ENCODE measurements around the gene FAM234B.

DNA sequence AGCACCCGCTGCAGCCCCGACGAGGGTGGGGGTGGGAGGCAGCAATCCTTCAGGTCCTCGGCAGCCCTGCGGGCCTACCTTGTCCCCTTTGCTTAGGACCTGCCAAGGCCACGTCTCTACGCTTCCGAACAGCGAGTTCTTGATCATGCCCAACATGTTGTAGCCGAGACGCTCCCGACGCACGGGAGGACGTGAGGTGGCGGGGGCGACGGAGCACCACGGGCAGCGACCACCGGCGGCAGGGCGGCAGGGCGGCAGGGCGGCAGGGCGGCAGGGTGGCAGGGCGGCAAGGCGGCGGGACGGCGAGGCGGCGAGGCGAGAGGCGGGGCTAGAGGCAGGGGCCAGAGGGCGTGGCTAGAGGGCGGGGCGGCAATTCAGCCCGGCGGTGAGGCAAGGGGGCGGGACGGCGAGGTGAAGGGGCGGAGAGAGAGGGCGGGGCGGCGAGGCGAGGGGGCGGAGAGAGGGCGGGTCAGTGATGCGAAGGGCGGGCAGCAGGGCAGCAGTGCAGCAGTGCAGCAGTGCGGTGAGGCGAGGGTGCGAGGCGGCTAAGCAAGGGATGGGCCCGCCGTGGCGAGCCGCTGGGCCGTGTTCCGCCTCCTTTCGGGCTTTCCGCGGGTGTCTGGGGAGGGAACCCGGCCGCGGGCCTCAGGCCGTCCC is 44.1 kb upstream of the FAM234B start, which contains the start of gene HEBP1:
- TF ChIP-seq, protein P1, sequence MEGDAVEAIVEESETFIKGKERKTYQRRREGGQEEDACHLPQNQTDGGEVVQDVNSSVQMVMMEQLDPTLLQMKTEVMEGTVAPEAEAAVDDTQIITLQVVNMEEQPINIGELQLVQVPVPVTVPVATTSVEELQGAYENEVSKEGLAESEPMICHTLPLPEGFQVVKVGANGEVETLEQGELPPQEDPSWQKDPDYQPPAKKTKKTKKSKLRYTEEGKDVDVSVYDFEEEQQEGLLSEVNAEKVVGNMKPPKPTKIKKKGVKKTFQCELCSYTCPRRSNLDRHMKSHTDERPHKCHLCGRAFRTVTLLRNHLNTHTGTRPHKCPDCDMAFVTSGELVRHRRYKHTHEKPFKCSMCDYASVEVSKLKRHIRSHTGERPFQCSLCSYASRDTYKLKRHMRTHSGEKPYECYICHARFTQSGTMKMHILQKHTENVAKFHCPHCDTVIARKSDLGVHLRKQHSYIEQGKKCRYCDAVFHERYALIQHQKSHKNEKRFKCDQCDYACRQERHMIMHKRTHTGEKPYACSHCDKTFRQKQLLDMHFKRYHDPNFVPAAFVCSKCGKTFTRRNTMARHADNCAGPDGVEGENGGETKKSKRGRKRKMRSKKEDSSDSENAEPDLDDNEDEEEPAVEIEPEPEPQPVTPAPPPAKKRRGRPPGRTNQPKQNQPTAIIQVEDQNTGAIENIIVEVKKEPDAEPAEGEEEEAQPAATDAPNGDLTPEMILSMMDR (conservative IDR thresholded peaks at IDR 0.05; ENCODE audit: low read depth in 2 of 2), result no peak
- TF ChIP-seq STAT1 (IDR thresholded peaks at IDR 0.05; ENCODE audit: unreplicated experiment) (no peak), EZH2 (IDR thresholded peaks at IDR 0.05; ENCODE audit: low read depth, unreplicated experiment) (no peak), EZH2phosphoT487 (IDR thresholded peaks at IDR 0.05; ENCODE audit: unreplicated experiment) (no peak), POLR2AphosphoS5 (IDR thresholded peaks at IDR 0.05; ENCODE audit: low read depth) (peak; percentile 90), NANOG (IDR thresholded peaks at IDR 0.05; ENCODE audit: borderline replicate concordance) (no peak), JUNB (IDR thresholded peaks at IDR 0.05; ENCODE audit: unreplicated experiment) (no peak), ZNF331 (CRISPR knock-in tag; IDR thresholded peaks at IDR 0.05; ENCODE audit: low read depth) (no peak), CREB1 (CRISPR knock-in tag; IDR thresholded peaks at IDR 0.05; ENCODE audit: low read depth) (no peak)
- TF ChIP-seq, protein P2, sequence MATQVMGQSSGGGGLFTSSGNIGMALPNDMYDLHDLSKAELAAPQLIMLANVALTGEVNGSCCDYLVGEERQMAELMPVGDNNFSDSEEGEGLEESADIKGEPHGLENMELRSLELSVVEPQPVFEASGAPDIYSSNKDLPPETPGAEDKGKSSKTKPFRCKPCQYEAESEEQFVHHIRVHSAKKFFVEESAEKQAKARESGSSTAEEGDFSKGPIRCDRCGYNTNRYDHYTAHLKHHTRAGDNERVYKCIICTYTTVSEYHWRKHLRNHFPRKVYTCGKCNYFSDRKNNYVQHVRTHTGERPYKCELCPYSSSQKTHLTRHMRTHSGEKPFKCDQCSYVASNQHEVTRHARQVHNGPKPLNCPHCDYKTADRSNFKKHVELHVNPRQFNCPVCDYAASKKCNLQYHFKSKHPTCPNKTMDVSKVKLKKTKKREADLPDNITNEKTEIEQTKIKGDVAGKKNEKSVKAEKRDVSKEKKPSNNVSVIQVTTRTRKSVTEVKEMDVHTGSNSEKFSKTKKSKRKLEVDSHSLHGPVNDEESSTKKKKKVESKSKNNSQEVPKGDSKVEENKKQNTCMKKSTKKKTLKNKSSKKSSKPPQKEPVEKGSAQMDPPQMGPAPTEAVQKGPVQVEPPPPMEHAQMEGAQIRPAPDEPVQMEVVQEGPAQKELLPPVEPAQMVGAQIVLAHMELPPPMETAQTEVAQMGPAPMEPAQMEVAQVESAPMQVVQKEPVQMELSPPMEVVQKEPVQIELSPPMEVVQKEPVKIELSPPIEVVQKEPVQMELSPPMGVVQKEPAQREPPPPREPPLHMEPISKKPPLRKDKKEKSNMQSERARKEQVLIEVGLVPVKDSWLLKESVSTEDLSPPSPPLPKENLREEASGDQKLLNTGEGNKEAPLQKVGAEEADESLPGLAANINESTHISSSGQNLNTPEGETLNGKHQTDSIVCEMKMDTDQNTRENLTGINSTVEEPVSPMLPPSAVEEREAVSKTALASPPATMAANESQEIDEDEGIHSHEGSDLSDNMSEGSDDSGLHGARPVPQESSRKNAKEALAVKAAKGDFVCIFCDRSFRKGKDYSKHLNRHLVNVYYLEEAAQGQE (IDR thresholded peaks at IDR 0.05; ENCODE audit: unreplicated experiment), result no peak

All from GM23338 (cell line).